Activated naive CD8-positive, alpha-beta T cell treated with anti-CD3 and anti-CD28 coated beads for 36 hours (primary cell): Measurements from ENCODE around the gene P3R3URF. TPM values are rescaled to one million over a fixed set of nuclear protein-coding genes. Genes with fewer than 3 reads are reported as not detected.

Experiments
- DNase-seq: peaks from one replicate; pipeline ENCODE4 v3.0.0; 2021
- H3K27ac Mint-ChIP-seq: one replicate; pipeline ENCODE4 v1.8.0; 2022; ENCODE audit warnings: mild to moderate bottlenecking, moderate library complexity, mixed read lengths
- H3K27me3 Mint-ChIP-seq: one replicate; pipeline ENCODE4 v1.8.0; 2022; ENCODE audit warnings: mild to moderate bottlenecking, mixed read lengths
- H3K36me3 Mint-ChIP-seq: one replicate; pipeline ENCODE4 v1.8.0; 2021; ENCODE audit warnings: mild to moderate bottlenecking, mixed read lengths
- H3K4me1 Mint-ChIP-seq: one replicate; pipeline ENCODE4 v1.8.0; 2021; ENCODE audit warnings: mixed read lengths
- H3K4me3 Mint-ChIP-seq: one replicate; pipeline ENCODE4 v1.8.0; 2022; ENCODE audit warnings: mild to moderate bottlenecking, moderate library complexity, mixed read lengths
- H3K9me3 Mint-ChIP-seq: one replicate; pipeline ENCODE4 v1.8.0; 2022; ENCODE audit warnings: mixed read lengths
- total RNA-seq, 2 experiments: library from RNA; stranded (reverse); gene quantifications; one replicate each; pipeline ENCODE4 v1.2.3, GENCODE V29; 2021

P3R3URF gene
- total RNA-seq, 2 experiments from 2014 or later, result not detected

DNA sequence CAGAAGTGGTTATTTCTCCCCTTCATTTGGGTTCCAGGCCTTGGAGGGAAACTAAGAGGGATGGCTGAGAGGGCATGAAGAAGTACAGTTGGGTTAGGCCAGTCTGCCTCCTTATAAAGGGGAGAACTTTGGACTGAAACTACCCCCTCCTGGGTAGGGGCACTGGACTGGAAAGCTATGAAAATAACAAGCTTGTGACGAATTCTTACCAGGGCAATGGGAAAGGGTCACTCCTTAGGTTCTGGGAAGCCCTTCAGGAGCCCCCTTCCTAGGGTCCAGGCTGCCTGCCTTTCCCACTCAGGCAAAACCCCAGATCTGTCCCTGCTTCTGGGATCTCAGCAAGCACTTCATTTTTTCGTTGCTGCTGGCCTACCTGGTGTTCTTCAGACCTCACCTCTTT lies 9.8 kb upstream of the P3R3URF start:
- H3K27ac Mint-ChIP-seq, result no peak overlapping the region
- peaks cover 16% of the 10 kb centered on the region for H3K4me1 Mint-ChIP-seq
- no peak overlapping the region for H3K4me3 Mint-ChIP-seq
- H3K27me3 Mint-ChIP-seq, result no peaks in the 10 kb centered on the region
- no peaks in the 10 kb centered on the region for H3K9me3 Mint-ChIP-seq
- H3K36me3 Mint-ChIP-seq, result peaks cover 3% of the 10 kb centered on the region
- no peak for DNase-seq

DNA sequence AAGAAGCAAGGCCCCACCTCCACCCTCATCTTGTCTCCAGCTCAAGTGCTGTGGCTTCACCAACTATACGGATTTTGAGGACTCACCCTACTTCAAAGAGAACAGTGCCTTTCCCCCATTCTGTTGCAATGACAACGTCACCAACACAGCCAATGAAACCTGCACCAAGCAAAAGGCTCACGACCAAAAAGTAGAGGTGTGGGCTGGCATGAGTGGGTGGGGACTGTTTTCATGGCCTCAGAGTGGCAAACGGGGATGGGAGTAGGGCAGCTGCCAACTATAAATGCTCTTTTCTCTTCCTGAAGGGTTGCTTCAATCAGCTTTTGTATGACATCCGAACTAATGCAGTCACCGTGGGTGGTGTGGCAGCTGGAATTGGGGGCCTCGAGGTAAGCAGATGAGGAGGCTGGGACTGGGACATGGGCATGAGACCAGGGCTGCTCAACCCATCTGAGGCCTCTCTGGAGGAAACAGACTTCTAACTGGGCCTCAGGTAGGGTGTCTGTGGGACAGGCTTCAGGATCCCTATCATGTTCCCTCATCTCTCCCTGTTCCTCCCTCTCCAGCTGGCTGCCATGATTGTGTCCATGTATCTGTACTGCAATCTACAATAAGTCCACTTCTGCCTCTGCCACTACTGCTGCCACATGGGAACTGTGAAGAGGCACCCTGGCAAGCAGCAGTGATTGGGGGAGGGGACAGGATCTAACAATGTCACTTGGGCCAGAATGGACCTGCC lies 8.8 kb upstream of the P3R3URF start:
- peak; percentile 64 for DNase-seq
- Mint-ChIP-seq H3K4me3 (peak overlapping the region; percentile 56), H3K27me3 (no peaks in the 10 kb centered on the region), H3K36me3 (no peaks in the 10 kb centered on the region), H3K4me1 (peaks cover 16% of the 10 kb centered on the region), H3K27ac (peak overlapping the region; percentile 90), H3K9me3 (no peaks in the 10 kb centered on the region)

DNA sequence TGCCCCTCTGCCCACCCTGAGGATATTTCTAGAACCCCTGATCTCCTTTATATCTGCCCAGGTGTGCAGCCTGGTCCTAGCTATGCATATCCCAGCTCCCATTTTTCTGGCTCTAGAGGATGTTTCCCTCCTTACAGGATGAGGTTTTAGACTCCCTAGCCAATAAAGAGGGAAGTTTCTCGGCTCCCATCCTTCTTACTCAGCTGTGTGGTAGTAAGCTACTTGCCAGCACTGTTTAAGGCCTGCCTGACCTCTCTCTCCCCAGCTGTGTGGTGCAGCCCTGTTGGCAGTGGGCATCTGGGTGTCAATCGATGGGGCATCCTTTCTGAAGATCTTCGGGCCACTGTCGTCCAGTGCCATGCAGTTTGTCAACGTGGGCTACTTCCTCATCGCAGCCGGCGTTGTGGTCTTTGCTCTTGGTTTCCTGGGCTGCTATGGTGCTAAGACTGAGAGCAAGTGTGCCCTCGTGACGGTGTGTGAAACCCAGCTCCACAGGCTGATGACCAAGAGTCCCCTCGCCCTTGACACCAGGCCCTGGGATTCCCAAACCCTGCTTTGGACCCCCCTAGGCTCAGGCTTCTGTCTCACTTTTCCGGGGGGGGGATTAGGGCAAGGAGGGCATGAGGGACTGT lies 7.8 kb upstream of the P3R3URF start:
- H3K4me3 Mint-ChIP-seq, result no peak overlapping the region
- DNase-seq, result no peak
- H3K36me3 Mint-ChIP-seq, result no peaks in the 10 kb centered on the region
- no peaks in the 10 kb centered on the region for H3K9me3 Mint-ChIP-seq
- H3K27me3 Mint-ChIP-seq, result no peaks in the 10 kb centered on the region
- H3K27ac Mint-ChIP-seq, result peak overlapping the region; percentile 90
- peaks cover 16% of the 10 kb centered on the region for H3K4me1 Mint-ChIP-seq

- Mint-ChIP-seq H3K36me3 (no peaks in the 10 kb centered on the region), H3K27me3 (no peaks in the 10 kb centered on the region), H3K27ac (no peak overlapping the region), H3K4me3 (no peak overlapping the region), H3K9me3 (no peaks in the 10 kb centered on the region), H3K4me1 (peaks cover 16% of the 10 kb centered on the region)
- no peak for DNase-seq
Measured at GRCh38 chr1:46183079-46183847, 7.0 kb upstream of the P3R3URF start.

DNA sequence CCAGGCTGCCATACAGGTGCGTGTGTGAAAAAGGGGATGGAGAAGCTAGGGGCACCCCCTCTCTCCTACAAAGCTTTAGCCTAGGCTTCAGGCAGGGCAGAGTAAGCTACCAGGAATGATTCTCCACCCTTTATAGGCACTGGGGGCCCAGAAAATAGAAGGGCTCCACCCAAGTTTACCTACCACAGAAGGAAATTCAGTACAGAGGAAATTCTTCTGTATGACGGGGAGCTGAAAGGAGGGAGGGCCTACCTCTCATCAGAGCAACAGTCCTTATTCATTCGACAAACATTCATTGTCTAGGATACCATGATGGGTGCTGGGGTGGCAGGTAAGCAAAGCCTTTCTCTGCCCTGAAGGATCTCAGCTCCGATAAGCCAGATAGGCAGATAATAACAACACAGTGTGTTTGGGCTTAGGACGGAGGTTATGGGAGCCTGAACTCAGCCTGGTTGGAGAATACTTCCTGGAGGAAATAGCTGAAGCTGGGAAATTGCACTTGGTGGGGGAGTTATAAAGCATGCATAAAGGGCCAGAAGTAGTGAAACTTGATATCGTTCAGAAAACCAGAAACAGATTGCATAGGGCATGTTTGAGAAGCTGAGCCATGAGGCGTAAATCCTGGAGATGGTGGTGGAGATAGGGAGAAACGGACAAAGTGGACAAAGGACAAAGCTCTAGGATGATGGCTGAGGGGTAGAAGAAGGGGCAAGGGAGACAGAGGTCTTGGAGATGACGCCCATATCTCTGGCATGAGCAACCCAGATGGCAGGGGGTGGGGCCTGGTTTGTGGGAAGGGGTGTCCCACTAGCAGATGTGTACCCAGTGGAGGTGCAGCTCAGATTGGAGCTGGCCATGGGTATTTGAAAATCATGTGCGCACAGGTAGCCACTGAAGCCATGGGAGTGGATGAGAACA lies 5.3 kb upstream of the P3R3URF start:
- DNase-seq, result no peak
- H3K4me3 Mint-ChIP-seq, result no peak overlapping the region
- H3K27me3 Mint-ChIP-seq, result no peaks in the 10 kb centered on the region
- peaks cover 16% of the 10 kb centered on the region for H3K4me1 Mint-ChIP-seq
- H3K27ac Mint-ChIP-seq, result no peak overlapping the region
- H3K36me3 Mint-ChIP-seq, result no peaks in the 10 kb centered on the region
- no peaks in the 10 kb centered on the region for H3K9me3 Mint-ChIP-seq

GRCh38 chr1:46180082-46180616 lies 3.9 kb upstream of the P3R3URF start:
- Mint-ChIP-seq H3K4me1 (peaks cover 8% of the 10 kb centered on the region), H3K9me3 (no peaks in the 10 kb centered on the region), H3K4me3 (no peak overlapping the region), H3K27ac (no peak overlapping the region), H3K36me3 (no peaks in the 10 kb centered on the region), H3K27me3 (no peaks in the 10 kb centered on the region)
- DNase-seq, result peak; percentile 12

DNA sequence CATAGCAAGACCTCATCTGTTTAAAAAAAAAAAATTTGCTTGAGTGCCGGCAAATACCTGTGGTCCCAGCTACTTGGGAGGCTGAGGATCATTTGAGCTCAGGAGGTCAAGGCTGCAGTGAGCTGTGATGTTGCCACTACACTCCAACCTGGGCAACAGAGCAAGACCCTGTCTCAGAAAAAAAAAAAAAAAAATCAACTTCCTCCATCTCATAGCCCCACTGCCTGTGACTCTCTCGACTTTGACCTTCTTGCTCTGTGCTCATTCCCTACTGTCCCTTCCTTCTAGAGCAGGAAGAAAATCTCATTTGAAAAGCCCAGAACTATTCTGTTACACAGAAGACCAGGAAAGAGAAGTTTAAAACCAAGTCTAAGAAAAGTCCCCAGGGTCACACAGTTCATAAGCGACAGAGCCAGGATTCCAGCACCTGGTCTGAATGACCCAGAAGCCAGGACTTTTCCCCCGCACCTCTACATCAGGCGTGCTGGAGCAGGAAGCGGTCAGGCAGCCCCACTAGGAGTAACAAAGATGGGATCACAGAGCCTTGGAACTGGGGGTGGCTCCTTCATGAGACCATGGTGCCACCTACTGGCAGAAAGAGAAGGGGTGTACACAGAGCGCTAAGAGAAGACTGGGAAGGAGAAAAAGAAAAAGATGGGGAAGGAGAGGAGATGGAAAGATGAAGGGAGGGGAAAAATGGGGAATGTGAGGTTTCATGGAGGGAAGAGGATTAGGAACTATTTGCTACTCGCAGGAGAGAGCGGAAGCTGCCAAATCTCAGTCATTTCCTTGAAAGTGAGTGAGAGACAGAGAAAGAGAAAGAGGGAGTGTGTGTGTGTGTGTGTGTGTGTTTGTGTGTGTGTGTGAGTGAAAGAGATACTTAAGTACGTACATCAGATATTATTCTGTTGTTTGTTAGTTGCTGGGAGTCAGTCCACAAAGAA lies 3.1 kb upstream of the P3R3URF start:
- no peaks in the 10 kb centered on the region for H3K9me3 Mint-ChIP-seq
- no peaks in the 10 kb centered on the region for H3K36me3 Mint-ChIP-seq
- H3K4me1 Mint-ChIP-seq, result peaks cover 1% of the 10 kb centered on the region
- no peaks in the 10 kb centered on the region for H3K27me3 Mint-ChIP-seq
- H3K4me3 Mint-ChIP-seq, result no peak overlapping the region
- no peak overlapping the region for H3K27ac Mint-ChIP-seq
- DNase-seq, result peak; percentile 54

DNA sequence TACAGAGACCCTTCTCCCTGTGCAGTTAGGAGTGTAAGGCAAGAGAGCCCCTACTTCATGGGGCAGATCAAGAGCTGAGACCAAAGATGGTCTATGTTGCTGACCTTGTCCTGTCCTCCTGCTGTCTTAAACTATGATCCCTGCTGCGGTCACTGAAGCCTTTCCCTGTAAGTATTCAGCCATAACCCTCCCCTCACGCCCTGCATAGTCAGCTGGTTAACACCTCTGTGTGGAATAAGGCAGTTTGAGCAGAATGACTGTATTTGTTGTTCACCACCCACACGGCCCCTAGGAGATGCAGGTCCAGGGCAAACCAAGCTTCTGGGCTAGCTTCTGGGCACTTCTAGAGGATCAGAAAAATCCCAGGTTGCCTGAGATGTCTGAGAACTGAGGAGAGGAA lies 1.0 kb downstream of the P3R3URF start:
- H3K4me1 Mint-ChIP-seq, result no peaks in the 10 kb centered on the region
- no peaks in the 10 kb centered on the region for H3K36me3 Mint-ChIP-seq
- no peak for DNase-seq
- H3K9me3 Mint-ChIP-seq, result no peaks in the 10 kb centered on the region
- no peaks in the 10 kb centered on the region for H3K27me3 Mint-ChIP-seq
- H3K27ac Mint-ChIP-seq, result no peak overlapping the region
- H3K4me3 Mint-ChIP-seq, result no peak overlapping the region

- H3K4me1 Mint-ChIP-seq, result no peaks in the 10 kb centered on the region
- H3K27me3 Mint-ChIP-seq, result no peaks in the 10 kb centered on the region
- no peaks in the 10 kb centered on the region for H3K36me3 Mint-ChIP-seq
- no peak for DNase-seq
- H3K4me3 Mint-ChIP-seq, result no peak within 1 kb of the TSS
- no peak within 1 kb of the TSS for H3K27ac Mint-ChIP-seq
- H3K9me3 Mint-ChIP-seq, result no peaks in the 10 kb centered on the region
Measured at GRCh38 chr1:46174448-46175231, 1.6 kb downstream of the P3R3URF start, which contains the start of gene TSPAN1. TSPAN1 (plus strand) TSS chr1:46175087; CDS start chr1:46181108, 6,021 bp downstream.

GRCh38 chr1:46173361-46173856 lies 2.9 kb downstream of the P3R3URF start:
- no peak overlapping the region for H3K27ac Mint-ChIP-seq
- no peak for DNase-seq
- no peaks in the 10 kb centered on the region for H3K9me3 Mint-ChIP-seq
- no peaks in the 10 kb centered on the region for H3K27me3 Mint-ChIP-seq
- no peaks in the 10 kb centered on the region for H3K4me1 Mint-ChIP-seq
- H3K4me3 Mint-ChIP-seq, result no peak overlapping the region
- no peaks in the 10 kb centered on the region for H3K36me3 Mint-ChIP-seq

- Mint-ChIP-seq H3K27me3 (no peaks in the 10 kb centered on the region), H3K27ac (no peak overlapping the region), H3K36me3 (no peaks in the 10 kb centered on the region), H3K4me1 (peaks cover 6% of the 10 kb centered on the region), H3K9me3 (no peaks in the 10 kb centered on the region), H3K4me3 (no peak overlapping the region)
- no peak for DNase-seq
Measured at GRCh38 chr1:46172321-46172720, 4.0 kb downstream of the P3R3URF start.

DNA sequence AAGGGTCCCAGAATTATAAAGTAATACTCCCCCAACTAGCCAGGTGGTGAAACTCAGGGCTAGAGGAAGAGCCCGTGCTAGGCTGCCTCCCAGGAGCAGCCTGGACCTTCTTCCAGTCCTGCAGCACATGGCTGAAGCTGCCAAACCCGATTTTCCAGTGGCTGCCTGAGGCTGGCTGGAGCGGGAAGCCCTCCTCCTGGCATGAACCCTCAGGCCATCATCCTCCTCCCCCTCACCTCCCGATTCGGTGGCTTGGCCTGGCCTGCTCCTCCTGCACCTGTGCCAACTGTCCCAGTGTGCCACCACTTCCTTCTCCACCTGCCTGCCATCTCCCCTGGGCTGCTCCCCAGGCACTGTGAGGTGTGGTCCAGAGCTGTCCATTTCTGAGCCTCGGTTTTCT lies 4.4 kb downstream of the P3R3URF start:
- Mint-ChIP-seq H3K27me3 (no peaks in the 10 kb centered on the region), H3K4me1 (peaks cover 10% of the 10 kb centered on the region), H3K4me3 (no peak overlapping the region), H3K27ac (no peak overlapping the region), H3K36me3 (no peaks in the 10 kb centered on the region), H3K9me3 (no peaks in the 10 kb centered on the region)
- DNase-seq, result no peak

DNA sequence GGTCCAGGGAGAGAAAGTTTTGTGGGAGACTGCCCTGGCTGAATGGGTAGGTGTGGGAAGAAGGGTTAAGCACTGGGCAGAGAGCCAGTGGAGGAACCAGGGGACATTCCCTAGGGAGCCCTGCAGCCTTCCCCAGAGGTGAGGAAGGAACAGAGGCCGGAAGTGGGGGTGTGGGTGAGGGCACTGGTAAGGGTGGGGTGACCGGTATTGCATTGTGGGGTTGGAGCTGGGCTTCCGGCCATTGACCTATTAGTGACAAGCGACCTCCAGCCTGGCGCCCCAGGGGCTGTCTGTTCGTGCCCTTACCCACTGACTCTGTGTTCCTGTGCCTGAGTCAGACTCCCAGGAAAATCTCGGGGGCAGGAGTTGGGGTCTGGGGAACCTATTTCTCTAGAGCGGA lies 4.9 kb downstream of the P3R3URF start:
- Mint-ChIP-seq H3K4me3 (no peak overlapping the region), H3K9me3 (no peaks in the 10 kb centered on the region), H3K27ac (no peak overlapping the region), H3K27me3 (no peaks in the 10 kb centered on the region), H3K4me1 (peaks cover 15% of the 10 kb centered on the region), H3K36me3 (no peaks in the 10 kb centered on the region)
- DNase-seq, result no peak
